ENCODE data around the gene LEMD1. TPM values are rescaled to one million over a fixed set of nuclear protein-coding genes. Genes with fewer than 3 reads are reported as not detected.

Gene LEMD1
- total and polyA plus RNA-seq, 3 donors from 2014 or later = 35.2 to 83.2 (median 71.1) TPM

DNA sequence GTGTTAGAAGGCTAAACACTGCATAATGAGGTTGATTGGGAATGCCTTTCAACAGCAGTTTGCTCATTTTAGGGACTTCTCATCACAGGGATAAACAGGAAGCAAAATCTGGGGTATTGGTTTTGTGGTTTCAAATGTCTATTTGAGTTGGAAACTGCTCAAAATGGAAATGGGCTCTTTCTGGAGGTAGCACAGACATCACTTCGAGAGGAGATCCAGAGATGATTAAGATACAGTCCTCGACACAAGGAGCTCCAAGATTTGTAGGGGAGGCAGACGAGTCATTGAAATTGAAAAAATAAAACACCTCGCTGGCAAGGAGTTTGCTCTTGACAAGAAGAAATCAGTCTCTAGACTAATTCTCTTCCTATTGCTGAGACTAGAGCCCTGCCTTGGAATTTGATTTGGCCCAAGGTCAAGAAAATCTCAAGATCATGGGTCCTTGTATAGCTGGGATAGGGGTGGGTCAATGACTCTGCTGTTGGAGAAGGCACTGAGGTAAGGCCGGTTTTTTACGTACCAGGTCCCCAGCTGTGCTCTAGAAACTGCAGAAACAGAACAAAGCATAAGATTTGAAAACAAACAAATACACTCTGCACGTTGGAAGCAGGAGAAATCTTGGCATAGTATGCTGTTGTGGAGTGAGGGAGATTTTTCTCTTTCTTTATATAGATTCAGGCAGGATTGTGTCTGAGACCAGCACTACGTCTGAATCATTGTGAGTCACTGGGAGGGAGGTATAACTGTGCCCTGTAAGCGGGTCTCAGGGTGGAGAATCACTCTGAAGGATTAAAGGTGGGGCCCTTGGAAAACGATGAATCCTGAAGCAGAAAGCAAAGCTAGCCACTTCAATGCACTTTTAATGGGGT lies 47.4 kb downstream of the LEMD1 start:
- TF ChIP-seq, protein P1, sequence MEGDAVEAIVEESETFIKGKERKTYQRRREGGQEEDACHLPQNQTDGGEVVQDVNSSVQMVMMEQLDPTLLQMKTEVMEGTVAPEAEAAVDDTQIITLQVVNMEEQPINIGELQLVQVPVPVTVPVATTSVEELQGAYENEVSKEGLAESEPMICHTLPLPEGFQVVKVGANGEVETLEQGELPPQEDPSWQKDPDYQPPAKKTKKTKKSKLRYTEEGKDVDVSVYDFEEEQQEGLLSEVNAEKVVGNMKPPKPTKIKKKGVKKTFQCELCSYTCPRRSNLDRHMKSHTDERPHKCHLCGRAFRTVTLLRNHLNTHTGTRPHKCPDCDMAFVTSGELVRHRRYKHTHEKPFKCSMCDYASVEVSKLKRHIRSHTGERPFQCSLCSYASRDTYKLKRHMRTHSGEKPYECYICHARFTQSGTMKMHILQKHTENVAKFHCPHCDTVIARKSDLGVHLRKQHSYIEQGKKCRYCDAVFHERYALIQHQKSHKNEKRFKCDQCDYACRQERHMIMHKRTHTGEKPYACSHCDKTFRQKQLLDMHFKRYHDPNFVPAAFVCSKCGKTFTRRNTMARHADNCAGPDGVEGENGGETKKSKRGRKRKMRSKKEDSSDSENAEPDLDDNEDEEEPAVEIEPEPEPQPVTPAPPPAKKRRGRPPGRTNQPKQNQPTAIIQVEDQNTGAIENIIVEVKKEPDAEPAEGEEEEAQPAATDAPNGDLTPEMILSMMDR (IDR thresholded peaks at IDR 0.05) = no peak
- TF ChIP-seq POLR2A (IDR thresholded peaks at IDR 0.05) = no peak
- intact Hi-C loops (cut with DNase I; ENCODE audit: low total_unique reads) = no loop called here
- peaks cover 56% of the 10 kb centered on the region for H3K4me1 ChIP-seq
- H3K27ac ChIP-seq = peak overlapping the region; percentile 69 to 80
- H3K27me3 ChIP-seq = no peaks in the 10 kb centered on the region
- no peaks in the 10 kb centered on the region for H3K9me3 ChIP-seq
- no peak for DNase-seq
- H3K4me3 ChIP-seq = peak overlapping the region in 1 of 2 donors; percentile 25
- H3K36me3 ChIP-seq (ENCODE audit: low read depth, missing control alignments) = no peaks in the 10 kb centered on the region
- WGBS, 2 donors = 33 to 42% methylated on average over 10 of the region's 10 CpGs

DNA sequence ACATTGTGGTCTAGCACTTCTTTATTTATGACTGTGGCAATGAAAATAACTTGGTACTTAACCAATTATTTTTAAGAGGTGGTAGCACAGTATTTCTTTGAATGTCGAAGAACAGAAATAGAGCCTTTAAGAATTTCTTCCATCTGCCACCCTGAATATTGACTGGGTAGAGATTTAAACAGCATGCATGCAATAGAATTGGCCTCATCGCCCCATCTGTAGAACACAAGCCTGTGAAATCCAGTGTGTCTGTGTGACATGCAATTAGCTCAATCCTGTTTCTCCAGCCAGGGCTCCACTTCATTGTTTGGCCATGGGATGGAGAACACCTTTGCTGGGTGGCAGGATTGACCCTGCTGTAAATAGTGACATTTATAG lies 48.1 kb downstream of the LEMD1 start:
- DNase-seq = no peak

DNA sequence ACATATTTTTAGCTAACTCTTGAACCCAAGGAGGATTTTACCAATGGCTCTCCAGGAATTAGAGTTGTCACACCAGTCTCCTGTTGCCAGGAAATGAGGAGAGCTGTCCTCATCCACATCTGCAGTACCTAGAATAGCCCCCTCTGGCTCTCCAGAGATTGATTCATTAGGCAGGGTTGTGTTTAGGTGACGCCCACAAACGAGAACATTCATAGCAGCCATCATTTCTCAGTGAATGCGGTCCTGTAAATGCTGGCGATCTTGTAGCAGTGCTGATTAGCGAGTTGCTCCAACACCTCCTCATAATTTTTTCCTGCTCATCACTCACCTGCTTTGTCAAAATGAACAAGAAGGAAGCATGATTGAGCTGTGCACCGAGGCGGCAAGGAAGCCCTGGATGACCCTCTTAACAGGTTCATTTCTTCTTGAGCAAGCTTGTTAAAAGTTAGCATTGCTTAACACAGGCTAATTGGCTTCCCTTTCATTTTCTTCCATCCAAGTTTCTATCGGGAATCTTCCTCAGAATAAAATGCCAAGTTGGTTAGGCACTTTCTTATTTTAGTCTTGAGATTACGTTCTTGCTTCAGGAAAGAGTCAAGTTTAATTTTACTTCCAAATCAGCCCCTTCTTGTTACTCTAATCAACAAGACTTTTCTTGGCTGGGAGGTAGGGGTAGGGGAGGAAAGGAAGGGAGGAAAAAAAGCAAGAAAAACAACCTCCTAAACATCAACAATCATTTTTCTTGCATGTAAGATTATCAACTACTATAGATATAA lies 48.6 kb downstream of the LEMD1 start:
- Histone ChIP-seq H3K27ac (peak overlapping the region; percentile 69 to 80), H3K27me3 (no peaks in the 10 kb centered on the region), H3K36me3 (ENCODE audit: low read depth, missing control alignments) (no peaks in the 10 kb centered on the region), H3K4me1 (peaks cover 58% of the 10 kb centered on the region), H3K9me3 (no peaks in the 10 kb centered on the region), H3K4me3 (peak overlapping the region in 1 of 2 donors; percentile 25)
- intact Hi-C loops (cut with DNase I; ENCODE audit: low total_unique reads) = no loop called here
- TF ChIP-seq POLR2A (IDR thresholded peaks at IDR 0.05) = no peak
- DNase-seq = peak; percentile 60
- 30 to 46% methylated on average over 9 of the region's 9 CpGs for WGBS, 2 donors

More for the DNA sequence above, 48.1 kb downstream of the LEMD1 start:
- TF ChIP-seq, protein P1 (IDR thresholded peaks at IDR 0.05) = no peak
- TF ChIP-seq POLR2A (IDR thresholded peaks at IDR 0.05) = no peak
- no peaks in the 10 kb centered on the region for H3K9me3 ChIP-seq
- 44 to 45% methylated on average over 2 of the region's 2 CpGs for WGBS, 2 donors
- H3K4me3 ChIP-seq = peak overlapping the region in 1 of 2 donors; percentile 25
- no peaks in the 10 kb centered on the region for H3K36me3 ChIP-seq (ENCODE audit: low read depth, missing control alignments)
- peaks cover 58% of the 10 kb centered on the region for H3K4me1 ChIP-seq
- intact Hi-C loops (cut with DNase I; ENCODE audit: low total_unique reads) = no loop called here
- H3K27ac ChIP-seq = peak overlapping the region; percentile 69 to 80
- H3K27me3 ChIP-seq = no peaks in the 10 kb centered on the region

GRCh38 chr1:205371871-205372660 lies 49.8 kb downstream of the LEMD1 start:
- H3K27ac ChIP-seq = peak overlapping the region; percentile 44 to 69
- TF ChIP-seq POLR2A (IDR thresholded peaks at IDR 0.05) = no peak
- TF ChIP-seq, protein P1 (IDR thresholded peaks at IDR 0.05) = no peak
- H3K36me3 ChIP-seq (ENCODE audit: low read depth, missing control alignments) = no peaks in the 10 kb centered on the region
- no peak for DNase-seq
- WGBS, 2 donors = 32 to 45% methylated on average over 11 of the region's 11 CpGs
- H3K9me3 ChIP-seq = no peaks in the 10 kb centered on the region
- peaks cover 58% of the 10 kb centered on the region for H3K4me1 ChIP-seq
- intact Hi-C loops (cut with DNase I; ENCODE audit: low total_unique reads) = no loop called here
- H3K27me3 ChIP-seq = no peaks in the 10 kb centered on the region
- no peak overlapping the region for H3K4me3 ChIP-seq
